GM19452 (cell line): ENCODE measurements around the gene MAPK10.

Experiments used
- ATAC-seq: cut with Tn5 transposase; IDR thresholded peaks from one replicate; pipeline ENCODE4 v1.9.1; 2021; ENCODE audit not compliant: unreplicated experiment

Gene MAPK10

DNA sequence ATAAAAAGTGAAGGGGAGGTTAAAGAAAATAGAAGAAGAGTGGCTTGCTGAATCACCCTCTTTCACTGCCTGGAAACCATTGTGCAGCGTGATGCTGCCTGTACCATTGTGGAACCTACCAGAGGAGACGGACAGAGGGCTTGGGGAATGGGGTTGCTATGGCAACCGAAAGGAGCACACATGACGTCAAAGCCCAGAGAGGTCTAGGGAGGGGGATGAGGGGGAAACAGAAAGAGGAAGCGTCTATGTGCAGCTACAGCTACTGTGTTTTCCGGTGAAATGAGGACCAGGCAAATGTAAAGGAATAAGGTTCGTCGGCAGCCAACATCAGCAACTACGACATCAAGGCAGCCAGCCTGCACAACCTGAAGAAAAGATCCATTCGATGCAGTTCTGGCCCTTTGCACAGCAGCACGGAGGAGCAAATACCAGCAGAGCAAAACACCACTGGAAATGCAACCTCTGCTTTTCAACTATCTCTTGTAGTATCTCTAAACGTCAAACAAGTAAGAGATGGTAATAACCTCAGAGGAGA, at the start of gene MAPK10:
Gene MAPK10 (minus strand): TSS at position 110 of the 535 bp plus-strand sequence.
- peak; percentile 100 for ATAC-seq

DNA sequence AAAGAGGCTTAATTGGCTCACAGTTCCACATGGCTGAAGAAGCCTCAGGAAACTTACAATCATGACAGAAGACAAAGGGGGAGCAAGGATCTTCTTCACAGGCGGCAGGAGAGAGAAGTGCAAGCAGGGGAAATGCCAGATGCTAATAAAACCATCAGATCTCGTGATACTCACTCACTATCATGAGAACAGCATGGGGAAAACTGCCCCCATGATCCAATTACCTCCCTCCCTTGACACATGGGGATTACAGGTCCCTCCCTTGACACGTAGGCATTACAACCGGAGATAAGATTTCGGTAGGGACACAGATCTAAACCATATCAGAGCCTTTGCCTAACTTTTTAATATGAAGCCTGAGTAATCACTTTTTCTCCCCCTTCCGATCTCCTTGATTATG, 43.7 kb upstream of the MAPK10 start:
- no peak for ATAC-seq

GRCh38 chr4:86401826-86402225, 42.0 kb upstream of the MAPK10 start:
- no peak for ATAC-seq

DNA sequence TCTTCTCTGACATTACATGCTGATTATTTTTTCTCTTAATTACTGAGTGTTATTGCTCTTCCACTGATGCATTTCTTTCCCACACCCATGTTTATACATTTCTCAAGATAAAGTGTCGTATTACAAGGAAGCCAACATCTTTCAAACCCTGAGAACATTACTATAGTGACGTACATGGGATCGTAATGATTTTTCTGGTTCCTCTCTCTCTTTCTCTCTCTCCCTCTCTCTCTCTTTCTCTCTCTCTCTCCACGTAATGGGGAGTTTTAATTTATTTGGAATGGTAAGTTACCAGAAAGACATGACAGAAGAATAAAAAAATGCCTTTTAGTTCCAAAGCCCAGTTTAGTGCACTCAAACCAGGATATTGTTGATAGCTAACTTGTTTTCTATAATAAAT, 40.4 kb upstream of the MAPK10 start:
- ATAC-seq, result no peak

DNA sequence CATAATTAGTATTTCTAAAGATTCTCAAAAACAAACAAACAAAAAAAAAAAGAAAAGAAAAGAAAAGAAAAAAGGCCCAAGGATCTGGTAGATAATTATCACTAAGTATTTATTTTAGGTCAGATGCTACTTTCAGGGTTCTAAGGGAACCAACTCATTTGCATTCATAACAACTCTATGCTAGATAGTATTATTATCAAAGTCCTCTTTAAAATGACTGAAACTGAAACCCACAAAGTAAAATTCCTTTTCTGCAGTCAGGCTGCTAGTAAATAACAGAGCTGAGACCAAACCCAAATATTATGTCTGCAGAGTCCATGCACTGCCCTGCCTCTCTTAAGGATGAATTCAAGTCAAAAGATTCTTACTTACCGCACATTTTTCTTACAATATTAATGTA, 38.3 kb upstream of the MAPK10 start:
- ATAC-seq, result no peak

GRCh38 chr4:86393749-86394148, 33.9 kb upstream of the MAPK10 start:
- ATAC-seq, result no peak

- ATAC-seq, result no peak
These were observed 29.8 kb upstream of the MAPK10 start for GRCh38 chr4:86389664-86390063.

DNA sequence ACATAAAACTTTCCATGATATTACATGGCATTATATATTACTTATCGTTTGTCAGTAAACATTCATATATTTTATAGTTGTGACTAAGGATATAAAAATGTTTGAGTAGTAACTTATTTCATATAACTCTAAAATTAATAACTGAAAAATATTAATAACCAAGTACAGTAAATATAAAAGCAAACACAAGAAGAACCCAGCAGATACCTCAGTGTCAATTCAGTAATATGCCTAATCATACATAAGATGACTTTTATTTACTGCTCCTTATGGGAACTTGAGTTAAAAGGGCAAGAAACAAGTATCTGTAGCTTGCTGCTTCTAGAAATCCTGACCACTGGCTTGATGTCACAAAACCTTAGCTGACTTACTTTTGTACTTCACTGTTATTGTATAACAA, 28.4 kb upstream of the MAPK10 start:
- ATAC-seq, result no peak

DNA sequence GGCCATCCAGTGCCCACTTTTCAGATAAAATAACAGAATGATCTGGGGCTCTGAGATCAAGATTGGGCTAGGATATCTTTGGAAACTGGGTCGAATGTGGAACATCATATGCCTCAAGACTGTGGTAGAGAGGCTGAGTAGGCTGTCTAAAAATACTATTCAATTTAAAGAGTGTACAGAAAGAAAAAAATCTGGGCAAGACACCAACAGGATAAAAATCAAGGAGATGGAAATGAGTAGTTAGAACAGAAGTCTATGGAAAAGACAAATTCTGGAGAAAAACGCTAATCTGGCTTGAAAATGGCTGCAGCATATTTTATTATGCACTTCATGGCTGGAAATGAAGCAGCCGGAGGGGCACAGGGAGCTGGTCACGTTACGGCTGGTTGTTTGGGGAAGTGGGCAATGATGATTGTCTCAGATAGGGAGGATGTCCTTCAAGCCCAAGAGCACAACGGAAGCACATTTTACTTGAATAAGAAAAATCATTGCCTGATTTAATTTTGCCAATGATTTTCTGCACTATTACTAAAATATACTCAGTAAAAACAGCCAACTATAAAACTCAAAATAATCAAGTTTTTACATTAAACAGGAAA, 27.1 kb upstream of the MAPK10 start:
- no peak for ATAC-seq

DNA sequence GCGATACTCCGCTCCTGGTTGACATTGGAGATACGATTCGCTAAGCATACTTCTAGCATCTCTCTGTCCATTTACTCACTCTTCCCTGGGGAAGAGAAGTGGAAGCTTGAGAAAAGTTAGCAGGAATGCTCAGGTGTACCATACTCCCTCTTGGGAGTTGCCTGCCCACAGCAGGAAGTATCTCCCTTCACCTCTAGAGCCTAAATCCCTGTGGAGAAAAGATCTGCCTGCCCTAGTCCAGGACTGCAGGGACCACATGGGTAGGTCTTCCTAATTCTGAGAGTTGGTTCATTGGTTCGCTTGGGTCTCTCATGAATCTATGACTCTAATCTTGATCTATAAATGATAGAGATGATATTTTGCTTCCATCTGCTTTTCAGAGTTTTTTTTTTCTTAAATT, 26.3 kb upstream of the MAPK10 start:
- no peak for ATAC-seq

- no peak for ATAC-seq
These were observed 21.6 kb upstream of the MAPK10 start for GRCh38 chr4:86381431-86381830.

- ATAC-seq, result no peak
These were observed 20.4 kb upstream of the MAPK10 start for GRCh38 chr4:86380181-86380724.

DNA sequence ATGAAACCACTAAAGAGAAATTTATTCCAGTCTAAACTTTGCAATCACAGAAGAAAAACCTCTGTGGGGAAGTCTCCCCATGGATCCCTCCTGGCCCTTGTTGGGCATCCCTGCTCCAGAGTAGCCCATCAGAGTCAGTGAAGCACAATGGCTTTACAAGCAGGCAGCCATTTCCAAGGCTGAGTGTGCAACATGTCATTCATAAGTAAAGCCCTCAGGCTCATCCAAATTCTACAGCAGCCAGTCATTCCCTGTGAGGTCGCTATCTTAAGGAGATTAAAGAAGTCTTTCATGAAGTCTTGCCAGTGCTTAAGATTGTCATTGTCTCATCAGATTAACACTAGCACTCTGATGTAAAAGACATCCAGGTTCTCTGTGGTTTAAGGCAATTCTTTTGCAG, 17.0 kb upstream of the MAPK10 start:
- ATAC-seq, result no peak

DNA sequence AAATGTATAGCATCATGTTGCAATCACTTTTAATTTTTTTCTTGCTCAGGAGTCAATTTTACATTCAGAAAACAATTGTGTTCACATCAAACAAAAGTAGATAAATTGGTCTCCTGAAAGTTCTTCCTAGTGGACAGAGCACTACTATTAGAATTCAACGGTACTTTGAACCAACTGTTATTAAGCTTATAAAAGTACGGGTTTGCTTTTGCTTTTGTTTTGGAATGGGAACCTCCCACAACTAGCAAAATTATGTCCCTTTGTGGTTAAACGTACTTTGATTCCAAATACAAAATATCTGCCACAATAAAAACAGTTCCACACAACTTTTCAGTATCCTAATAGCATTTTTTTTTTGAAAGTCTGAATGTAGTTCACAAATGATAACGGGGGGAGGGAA, 8.6 kb upstream of the MAPK10 start:
- no peak for ATAC-seq

DNA sequence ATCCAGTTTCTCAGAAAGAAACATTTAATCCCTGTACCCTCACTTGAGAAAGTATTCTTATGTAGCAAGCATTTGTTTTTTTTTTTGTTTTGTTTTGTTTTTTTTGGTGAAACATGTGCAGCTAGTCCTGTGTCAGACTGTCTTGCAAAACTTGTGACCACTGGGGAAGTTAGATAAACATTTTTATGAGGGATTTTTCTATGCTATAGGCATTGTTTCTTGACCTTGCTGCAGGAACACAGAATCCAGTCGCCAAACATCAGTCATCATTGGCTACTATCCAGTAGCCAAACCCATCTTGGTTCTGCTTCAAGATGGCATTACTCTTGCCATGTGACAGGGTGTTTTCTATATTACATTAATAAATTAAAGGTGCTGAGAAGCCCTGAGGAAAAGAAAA, 7.7 kb upstream of the MAPK10 start:
- ATAC-seq, result no peak

DNA sequence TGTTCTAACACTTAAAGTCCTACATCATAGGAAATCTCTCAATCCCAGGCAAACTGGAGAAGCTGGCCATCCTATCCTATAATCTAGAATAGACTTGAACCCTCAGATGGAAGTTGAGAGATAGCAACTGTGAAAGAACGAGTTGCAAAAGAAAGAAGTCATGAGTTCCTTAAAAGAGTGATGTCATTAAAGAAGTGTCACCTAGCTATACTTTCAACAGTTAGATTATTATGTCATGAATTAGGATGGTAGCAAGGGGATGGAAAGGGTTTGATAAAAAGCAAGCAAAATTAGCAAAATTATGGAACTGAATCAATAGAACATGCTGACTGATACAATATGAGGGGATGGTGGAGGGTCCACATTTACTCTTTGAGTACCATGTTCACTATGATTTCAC, 7.1 kb upstream of the MAPK10 start:
- no peak for ATAC-seq

DNA sequence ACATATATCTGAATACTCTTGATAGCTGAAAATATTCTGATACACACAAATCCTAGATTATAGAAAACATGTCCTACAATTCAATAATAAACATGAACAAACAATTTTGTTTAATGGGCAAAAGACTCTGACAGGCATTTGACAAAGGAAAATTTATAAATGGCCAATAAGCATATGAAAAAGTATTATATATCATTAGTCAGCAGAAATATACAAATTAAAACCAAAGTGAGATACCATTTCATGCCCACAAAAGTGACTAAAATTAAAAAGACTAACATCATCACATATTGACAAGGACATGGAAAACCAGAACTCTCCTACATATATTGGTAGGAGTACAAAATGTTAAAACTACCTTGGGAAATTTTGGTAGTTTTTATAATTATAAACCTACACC, 2.7 kb upstream of the MAPK10 start:
- ATAC-seq, result no peak

DNA sequence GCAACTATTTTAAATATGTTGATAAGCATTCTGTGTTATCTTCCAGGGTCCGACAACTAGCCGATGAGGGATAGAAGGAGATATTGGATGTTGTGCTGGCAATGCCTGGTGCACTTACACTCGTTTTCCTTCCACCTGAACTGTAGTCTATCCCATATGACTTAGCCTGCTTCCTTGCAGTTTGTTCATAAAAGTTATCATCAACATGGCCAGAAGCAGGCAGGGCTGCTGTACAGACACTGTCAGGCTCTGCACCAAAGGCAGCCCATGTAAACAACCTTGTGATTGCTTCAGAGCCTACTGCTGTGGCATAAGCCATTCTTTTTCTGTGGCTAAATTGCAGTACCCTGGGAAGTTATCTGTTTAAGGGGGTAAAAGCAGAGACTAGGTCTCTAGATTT, 1.6 kb downstream of the MAPK10 start:
- ATAC-seq, result no peak

DNA sequence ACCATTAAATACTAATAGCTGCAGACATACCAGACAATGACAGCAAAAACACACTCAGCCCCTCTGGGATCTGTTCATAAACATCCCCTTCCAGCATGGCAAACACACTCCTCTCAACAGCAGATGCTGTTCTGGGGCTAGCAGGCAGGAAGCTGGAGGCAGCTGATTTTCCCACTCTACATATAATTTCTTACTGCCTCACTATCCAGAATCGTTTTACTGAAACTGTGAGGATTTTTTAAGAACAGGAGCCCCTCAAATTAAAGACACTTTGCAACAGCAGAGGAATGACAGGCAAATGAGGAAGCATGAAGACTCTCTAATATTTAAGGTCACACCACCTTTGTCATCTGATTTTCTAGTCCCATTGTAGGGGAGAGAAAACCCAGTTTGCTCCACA, 2.2 kb downstream of the MAPK10 start:
- ATAC-seq, result no peak

DNA sequence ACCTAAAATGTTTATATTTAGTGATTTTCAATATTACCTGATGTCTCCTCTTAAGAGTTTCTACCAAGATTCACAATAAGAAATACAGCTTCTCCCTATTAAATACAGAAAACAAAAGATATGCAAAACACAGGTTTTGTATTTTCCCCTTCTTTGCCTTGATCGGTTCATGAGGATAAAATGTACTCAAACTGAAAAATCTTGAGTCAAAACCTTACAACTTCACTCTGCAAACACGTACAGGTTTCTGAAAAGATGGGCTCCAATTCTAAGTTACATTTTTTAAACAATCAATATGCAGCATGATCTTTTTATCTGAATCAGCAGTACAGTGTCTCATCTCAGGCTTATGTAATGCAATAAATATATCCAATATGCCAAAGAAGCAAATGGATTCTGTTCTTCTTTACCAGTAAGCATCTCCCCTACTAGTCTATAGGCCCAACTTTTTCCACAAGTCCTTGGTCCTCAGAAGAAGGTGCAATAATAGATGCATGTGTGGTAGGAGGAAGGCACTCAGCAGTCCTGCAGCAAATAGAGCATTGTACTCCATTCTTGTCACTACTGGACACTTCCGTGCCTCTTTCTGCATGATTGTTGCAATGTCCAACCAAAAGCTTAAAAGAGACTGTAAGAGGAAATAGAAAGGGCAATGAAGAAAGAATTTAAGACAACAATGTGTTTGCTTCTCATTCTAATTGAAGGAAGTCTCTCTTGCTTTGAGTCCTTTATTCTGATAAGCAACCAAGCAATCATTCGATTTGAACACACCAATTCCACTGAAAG, 3.2 kb downstream of the MAPK10 start:
- ATAC-seq, result no peak

- no peak for ATAC-seq
These were observed 5.5 kb downstream of the MAPK10 start for GRCh38 chr4:86354390-86354789.

DNA sequence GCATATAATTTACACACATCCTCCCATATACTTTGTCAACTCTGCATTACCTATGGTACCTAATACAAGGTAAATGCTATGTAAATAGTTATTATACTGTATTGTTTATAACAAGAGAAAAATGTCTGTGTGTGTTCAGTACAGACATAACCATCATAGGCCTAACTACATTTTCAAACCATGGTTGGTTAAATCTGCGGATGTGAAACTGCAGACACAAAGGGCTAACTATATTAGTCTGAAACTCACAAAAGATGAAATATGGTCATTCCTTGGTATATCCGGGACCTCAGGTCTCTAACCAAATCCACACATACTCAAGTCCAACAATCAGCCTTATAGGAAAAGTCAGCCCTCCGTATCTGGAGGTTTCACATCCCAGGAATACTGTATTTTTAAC, 13.5 kb downstream of the MAPK10 start:
- ATAC-seq, result no peak
